WERI-Rb-1 (cell line): ENCODE measurements around the gene DUSP6.

ENCODE experiments used
- DNase-seq: peaks from one replicate; pipeline ENCODE4 v3.0.0-alpha.2; 2020
- H3K27ac ChIP-seq: fragments of 250-450 bp; sonication (Bioruptor Pico); 2 replicates; pipeline ENCODE4 v1.5.1; 2020; ENCODE audit warnings: mild to moderate bottlenecking, moderate library complexity
- H3K27me3 ChIP-seq: fragments of 250-450 bp; sonication (Bioruptor Pico); 2 replicates; pipeline ENCODE4 v1.5.1; 2021; ENCODE audit warnings: mild to moderate bottlenecking, low read depth, moderate library complexity; ENCODE audit not compliant: insufficient read depth, severe bottlenecking
- H3K36me3 ChIP-seq: fragments of 250-450 bp; sonication (Bioruptor Pico); 2 replicates; pipeline ENCODE4 v1.5.1; 2020; ENCODE audit warnings: mild to moderate bottlenecking, moderate library complexity
- H3K4me3 ChIP-seq: 2 replicates; pipeline ENCODE4 v1.5.1; 2011; ENCODE audit warnings: low read depth, mild to moderate bottlenecking, control low read depth, low read length
- H3K9me3 ChIP-seq: fragments of 250-450 bp; sonication (Bioruptor Pico); 2 replicates; pipeline ENCODE4 v1.5.1; 2021; ENCODE audit warnings: mild to moderate bottlenecking, moderate library complexity; ENCODE audit not compliant: severe bottlenecking
- CTCF ChIP-seq: IDR thresholded peaks from 2 replicates; pipeline ENCODE4 v1.5.1; 2011; ENCODE audit warnings: low read depth, mild to moderate bottlenecking, control low read depth, inconsistent platforms, low read length

The DUSP6 gene

GRCh38 chr12:89379148-89379838 is 27.0 kb upstream of the DUSP6 start:
- no peak overlapping the region for H3K27ac ChIP-seq
- TF ChIP-seq CTCF: no peak
- H3K27me3 ChIP-seq: no peaks in the 10 kb centered on the region
- H3K36me3 ChIP-seq: no peaks in the 10 kb centered on the region
- DNase-seq: no peak
- no peak overlapping the region for H3K4me3 ChIP-seq
- H3K9me3 ChIP-seq: no peaks in the 10 kb centered on the region

- H3K4me3 ChIP-seq: no peak overlapping the region
- DNase-seq: no peak
- H3K9me3 ChIP-seq: no peaks in the 10 kb centered on the region
- TF ChIP-seq CTCF: no peak
- no peaks in the 10 kb centered on the region for H3K27me3 ChIP-seq
- no peak overlapping the region for H3K27ac ChIP-seq
- H3K36me3 ChIP-seq: no peaks in the 10 kb centered on the region
Observed at GRCh38 chr12:89376844-89377243, 24.5 kb upstream of the DUSP6 start.

GRCh38 chr12:89376202-89376529 is 23.9 kb upstream of the DUSP6 start:
- Histone ChIP-seq H3K4me3 (no peak overlapping the region), H3K36me3 (no peaks in the 10 kb centered on the region), H3K9me3 (no peaks in the 10 kb centered on the region), H3K27me3 (no peaks in the 10 kb centered on the region), H3K27ac (no peak overlapping the region)
- no peak for DNase-seq
- no peak for TF ChIP-seq CTCF

- no peak for TF ChIP-seq CTCF
- DNase-seq: no peak
- no peaks in the 10 kb centered on the region for H3K9me3 ChIP-seq
- no peaks in the 10 kb centered on the region for H3K36me3 ChIP-seq
- H3K27me3 ChIP-seq: no peaks in the 10 kb centered on the region
- H3K27ac ChIP-seq: no peak overlapping the region
- no peak overlapping the region for H3K4me3 ChIP-seq
Observed at GRCh38 chr12:89373763-89374572, 21.7 kb upstream of the DUSP6 start.

GRCh38 chr12:89372584-89373370 is 20.5 kb upstream of the DUSP6 start:
- H3K27ac ChIP-seq: no peak overlapping the region
- no peak for DNase-seq
- no peak for TF ChIP-seq CTCF
- H3K36me3 ChIP-seq: no peaks in the 10 kb centered on the region
- no peaks in the 10 kb centered on the region for H3K27me3 ChIP-seq
- H3K4me3 ChIP-seq: no peak overlapping the region
- no peaks in the 10 kb centered on the region for H3K9me3 ChIP-seq
